ENCODE results near the gene DTNB.

Gene DTNB

DNA sequence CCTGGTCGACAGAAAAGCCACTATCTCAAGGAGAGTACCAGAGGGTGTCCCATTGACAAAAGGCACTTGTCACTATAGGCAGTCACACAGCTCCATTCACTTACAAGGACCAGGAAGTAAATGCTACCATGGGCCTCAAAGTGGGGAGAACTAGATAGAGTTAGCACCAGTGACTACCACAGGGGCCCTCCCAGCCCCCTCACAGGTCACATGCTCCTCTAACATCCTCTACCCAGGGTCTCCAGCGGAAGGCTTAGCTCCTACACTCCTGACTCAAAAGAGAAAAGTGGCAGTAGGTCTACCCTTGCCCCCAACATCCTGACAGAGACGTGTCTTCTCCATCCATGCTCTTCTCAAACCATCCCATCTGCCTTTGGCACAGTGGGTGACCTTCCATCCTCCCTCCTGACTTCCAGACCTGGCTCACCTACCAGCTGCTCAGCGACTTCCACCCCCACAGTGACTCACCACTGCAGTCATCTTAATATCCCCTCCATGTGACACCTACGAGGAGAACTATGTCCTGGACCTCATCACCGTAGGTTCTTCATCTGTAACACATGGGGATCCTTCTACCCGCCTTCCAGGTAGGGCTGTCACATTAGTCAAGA lies 326.1 kb downstream of the DTNB start:
- TF ChIP-seq POLR2AphosphoS5 (IDR thresholded peaks at IDR 0.05; ENCODE audit: low read depth, low read length) = no peak
- TF ChIP-seq, protein P1, sequence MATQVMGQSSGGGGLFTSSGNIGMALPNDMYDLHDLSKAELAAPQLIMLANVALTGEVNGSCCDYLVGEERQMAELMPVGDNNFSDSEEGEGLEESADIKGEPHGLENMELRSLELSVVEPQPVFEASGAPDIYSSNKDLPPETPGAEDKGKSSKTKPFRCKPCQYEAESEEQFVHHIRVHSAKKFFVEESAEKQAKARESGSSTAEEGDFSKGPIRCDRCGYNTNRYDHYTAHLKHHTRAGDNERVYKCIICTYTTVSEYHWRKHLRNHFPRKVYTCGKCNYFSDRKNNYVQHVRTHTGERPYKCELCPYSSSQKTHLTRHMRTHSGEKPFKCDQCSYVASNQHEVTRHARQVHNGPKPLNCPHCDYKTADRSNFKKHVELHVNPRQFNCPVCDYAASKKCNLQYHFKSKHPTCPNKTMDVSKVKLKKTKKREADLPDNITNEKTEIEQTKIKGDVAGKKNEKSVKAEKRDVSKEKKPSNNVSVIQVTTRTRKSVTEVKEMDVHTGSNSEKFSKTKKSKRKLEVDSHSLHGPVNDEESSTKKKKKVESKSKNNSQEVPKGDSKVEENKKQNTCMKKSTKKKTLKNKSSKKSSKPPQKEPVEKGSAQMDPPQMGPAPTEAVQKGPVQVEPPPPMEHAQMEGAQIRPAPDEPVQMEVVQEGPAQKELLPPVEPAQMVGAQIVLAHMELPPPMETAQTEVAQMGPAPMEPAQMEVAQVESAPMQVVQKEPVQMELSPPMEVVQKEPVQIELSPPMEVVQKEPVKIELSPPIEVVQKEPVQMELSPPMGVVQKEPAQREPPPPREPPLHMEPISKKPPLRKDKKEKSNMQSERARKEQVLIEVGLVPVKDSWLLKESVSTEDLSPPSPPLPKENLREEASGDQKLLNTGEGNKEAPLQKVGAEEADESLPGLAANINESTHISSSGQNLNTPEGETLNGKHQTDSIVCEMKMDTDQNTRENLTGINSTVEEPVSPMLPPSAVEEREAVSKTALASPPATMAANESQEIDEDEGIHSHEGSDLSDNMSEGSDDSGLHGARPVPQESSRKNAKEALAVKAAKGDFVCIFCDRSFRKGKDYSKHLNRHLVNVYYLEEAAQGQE (IDR thresholded peaks at IDR 0.05; ENCODE audit: insufficient read depth in 1 of 2, low read depth in 2 of 2, low read length in 2 of 2) = no peak
- TF ChIP-seq SIN3A (IDR thresholded peaks at IDR 0.05; ENCODE audit: borderline replicate concordance, insufficient read depth, low read length) = no peak
- TF ChIP-seq FOXP2 (optimal IDR thresholded peaks at IDR 0.05; ENCODE audit: borderline replicate concordance, extremely low read depth, extremely low read length, insufficient read depth) = no peak
- no peak for TF ChIP-seq TAF1 (IDR thresholded peaks at IDR 0.05; ENCODE audit: borderline replicate concordance, insufficient read depth, low read length)

DNA sequence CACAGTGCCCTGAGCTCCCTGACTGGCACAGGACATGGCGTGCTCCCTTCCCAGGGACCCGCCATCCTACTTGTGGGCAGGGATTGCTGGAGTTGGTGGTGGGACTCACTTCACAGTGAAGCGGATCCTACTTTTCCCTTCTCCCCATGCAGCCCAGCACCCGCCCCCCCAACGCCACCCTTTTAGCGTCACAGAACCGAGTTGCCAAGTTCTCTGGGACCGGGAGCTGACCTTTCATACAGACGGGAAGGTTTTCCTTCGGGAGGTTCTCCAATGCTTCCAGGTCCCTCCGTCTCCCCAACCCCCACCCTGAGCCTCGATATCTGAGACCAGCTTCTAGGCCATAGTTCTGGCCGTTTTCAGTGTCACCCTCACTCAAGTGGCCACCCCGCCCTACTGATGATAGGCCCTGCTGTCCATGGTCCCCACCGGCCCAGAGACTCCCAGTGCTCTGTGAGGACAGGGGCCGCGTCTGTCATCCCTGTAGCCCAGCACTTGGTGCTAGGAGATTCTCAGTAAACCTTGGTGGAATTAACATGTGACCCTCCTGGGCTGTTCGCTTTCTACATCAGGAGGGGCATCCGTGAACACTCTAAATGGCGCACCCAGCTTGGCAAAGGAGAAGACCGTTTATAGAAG lies 330.1 kb downstream of the DTNB start:
- TF ChIP-seq, protein P1 (IDR thresholded peaks at IDR 0.05; ENCODE audit: insufficient read depth in 1 of 2, low read depth in 2 of 2, low read length in 2 of 2) = peak; percentile 19 to 81; a peak in 3 of 4 replicates
- TF ChIP-seq SIN3A (IDR thresholded peaks at IDR 0.05; ENCODE audit: borderline replicate concordance, insufficient read depth, low read length) (no peak), TAF1 (IDR thresholded peaks at IDR 0.05; ENCODE audit: borderline replicate concordance, insufficient read depth, low read length) (no peak), FOXP2 (optimal IDR thresholded peaks at IDR 0.05; ENCODE audit: borderline replicate concordance, extremely low read depth, extremely low read length, insufficient read depth) (no peak), POLR2AphosphoS5 (IDR thresholded peaks at IDR 0.05; ENCODE audit: low read depth, low read length) (no peak)

DNA sequence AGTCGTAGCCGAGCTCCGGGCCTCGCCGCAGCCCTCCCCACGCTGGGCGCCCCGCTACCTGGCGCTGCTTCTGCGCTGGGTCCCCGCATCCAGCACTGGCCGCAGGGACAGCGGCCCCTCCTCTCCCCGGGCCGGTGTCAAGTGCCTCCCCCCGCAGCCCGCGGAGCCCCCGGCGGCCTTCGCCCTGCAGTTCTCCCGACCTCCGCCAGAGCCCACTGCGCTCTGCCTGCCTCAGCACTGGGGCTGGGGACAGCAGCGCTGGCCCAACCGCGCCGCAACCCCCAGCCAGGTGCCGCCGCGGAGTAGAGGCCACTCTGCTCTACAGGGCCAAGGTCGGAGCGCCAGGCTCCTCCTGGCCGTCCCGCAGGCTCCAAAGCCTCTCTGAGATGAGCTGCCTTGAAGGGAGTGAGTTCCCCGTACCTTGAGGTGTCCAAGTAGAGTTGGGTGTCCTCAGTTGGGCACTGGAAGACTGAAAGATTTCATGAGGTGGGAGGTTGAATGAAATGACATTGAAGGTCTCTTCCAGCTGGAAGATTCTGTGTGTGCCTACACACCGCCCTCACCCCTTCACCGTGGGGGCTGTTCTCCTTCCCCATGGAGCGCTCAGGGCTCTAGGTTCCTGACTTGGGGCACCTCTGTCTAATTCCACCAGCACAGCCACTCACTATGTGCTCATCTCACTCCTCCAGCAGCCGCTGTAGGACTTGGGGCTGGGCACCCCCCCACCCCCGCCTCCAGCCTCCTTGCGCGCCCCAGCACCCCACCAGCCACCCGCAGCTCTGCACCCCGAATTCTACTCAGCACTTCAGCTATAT lies 330.8 kb downstream of the DTNB start:
- TF ChIP-seq, protein P1 (IDR thresholded peaks at IDR 0.05; ENCODE audit: insufficient read depth in 1 of 2, low read depth in 2 of 2, low read length in 2 of 2) = peak; percentile 90 to 94
- TF ChIP-seq SIN3A (IDR thresholded peaks at IDR 0.05; ENCODE audit: borderline replicate concordance, insufficient read depth, low read length) (no peak), FOXP2 (optimal IDR thresholded peaks at IDR 0.05; ENCODE audit: borderline replicate concordance, extremely low read depth, extremely low read length, insufficient read depth) (peak; percentile 88), POLR2AphosphoS5 (IDR thresholded peaks at IDR 0.05; ENCODE audit: low read depth, low read length) (no peak), TAF1 (IDR thresholded peaks at IDR 0.05; ENCODE audit: borderline replicate concordance, insufficient read depth, low read length) (no peak)

DNA sequence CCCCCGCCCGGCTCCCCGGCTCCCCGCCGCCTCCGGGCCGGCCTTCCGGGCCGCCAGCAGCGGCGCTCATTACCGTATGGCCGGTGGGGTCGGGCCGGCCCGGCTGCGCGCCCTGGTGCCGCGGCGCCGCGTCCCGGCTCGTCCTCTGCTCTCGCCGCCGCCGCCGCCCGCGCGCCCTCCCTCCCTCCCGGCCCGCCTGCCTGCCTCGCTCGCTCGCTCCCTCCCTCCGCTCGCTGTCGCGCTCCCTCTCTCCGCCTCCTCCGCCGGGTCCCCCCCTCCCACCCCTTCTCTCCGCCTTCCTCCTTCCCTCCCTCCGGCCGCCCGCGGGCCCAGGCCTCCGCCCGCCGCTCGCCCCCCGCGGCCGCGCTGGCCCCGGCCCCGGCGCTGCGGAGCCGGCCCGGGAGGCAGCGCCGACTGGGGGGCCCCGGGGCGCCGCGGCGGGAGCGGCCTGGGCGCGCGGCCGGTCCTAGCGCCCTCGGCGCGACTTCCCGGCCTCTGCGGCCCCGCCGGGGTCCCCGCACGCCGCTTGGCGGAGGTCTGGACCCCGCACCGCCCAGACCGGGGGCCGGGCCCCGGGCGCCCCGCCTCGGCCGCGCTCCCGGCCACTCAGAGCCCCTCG lies 331.5 kb downstream of the DTNB start, which contains the start of gene DNMT3A:
DNMT3A (minus strand) TSS at position 173 of the 619 bp plus-strand sequence. CDS start 27,941 bp downstream, outside the sequence.
- TF ChIP-seq FOXP2 (optimal IDR thresholded peaks at IDR 0.05; ENCODE audit: borderline replicate concordance, extremely low read depth, extremely low read length, insufficient read depth) (no peak), SIN3A (IDR thresholded peaks at IDR 0.05; ENCODE audit: borderline replicate concordance, insufficient read depth, low read length) (no peak), POLR2AphosphoS5 (IDR thresholded peaks at IDR 0.05; ENCODE audit: low read depth, low read length) (no peak), TAF1 (IDR thresholded peaks at IDR 0.05; ENCODE audit: borderline replicate concordance, insufficient read depth, low read length) (no peak)
- TF ChIP-seq, protein P1 (IDR thresholded peaks at IDR 0.05; ENCODE audit: insufficient read depth in 1 of 2, low read depth in 2 of 2, low read length in 2 of 2) = no peak

Measured in PFSK-1 (cell line).